ENCODE results near the gene RAB7A.

Gene RAB7A

DNA sequence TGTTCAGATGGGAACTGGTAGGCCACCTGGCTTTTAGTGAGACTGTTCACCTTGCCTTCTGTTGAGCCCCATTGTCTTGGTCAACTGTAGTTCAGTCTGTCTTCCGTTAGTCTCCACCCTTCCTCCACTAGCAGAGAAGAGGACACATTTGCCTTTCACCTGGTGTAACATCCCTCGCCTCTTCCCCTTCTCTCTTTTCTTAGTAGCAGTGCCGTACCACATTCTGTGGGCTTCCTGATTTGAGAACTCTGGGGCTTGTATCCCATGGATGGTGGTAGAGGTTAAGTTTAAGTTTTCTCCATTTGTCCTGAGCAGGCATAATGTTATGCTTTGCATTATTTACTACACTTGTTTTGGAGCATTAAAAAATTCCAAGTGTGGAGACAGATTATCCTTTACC lies 49.3 kb downstream of the RAB7A start:
- H3K4me3 ChIP-seq (ENCODE audit: low read depth, low read length) = no peak overlapping the region
- TF ChIP-seq, protein P1, sequence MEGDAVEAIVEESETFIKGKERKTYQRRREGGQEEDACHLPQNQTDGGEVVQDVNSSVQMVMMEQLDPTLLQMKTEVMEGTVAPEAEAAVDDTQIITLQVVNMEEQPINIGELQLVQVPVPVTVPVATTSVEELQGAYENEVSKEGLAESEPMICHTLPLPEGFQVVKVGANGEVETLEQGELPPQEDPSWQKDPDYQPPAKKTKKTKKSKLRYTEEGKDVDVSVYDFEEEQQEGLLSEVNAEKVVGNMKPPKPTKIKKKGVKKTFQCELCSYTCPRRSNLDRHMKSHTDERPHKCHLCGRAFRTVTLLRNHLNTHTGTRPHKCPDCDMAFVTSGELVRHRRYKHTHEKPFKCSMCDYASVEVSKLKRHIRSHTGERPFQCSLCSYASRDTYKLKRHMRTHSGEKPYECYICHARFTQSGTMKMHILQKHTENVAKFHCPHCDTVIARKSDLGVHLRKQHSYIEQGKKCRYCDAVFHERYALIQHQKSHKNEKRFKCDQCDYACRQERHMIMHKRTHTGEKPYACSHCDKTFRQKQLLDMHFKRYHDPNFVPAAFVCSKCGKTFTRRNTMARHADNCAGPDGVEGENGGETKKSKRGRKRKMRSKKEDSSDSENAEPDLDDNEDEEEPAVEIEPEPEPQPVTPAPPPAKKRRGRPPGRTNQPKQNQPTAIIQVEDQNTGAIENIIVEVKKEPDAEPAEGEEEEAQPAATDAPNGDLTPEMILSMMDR (IDR thresholded peaks at IDR 0.05; ENCODE audit: low read depth, low read length) = no peak

- TF ChIP-seq, protein P1 (IDR thresholded peaks at IDR 0.05; ENCODE audit: low read depth, low read length) = no peak
- no peak overlapping the region for H3K4me3 ChIP-seq (ENCODE audit: low read depth, low read length)
These were observed 50.0 kb downstream of the RAB7A start for GRCh38 chr3:128775906-128776542.

DNA sequence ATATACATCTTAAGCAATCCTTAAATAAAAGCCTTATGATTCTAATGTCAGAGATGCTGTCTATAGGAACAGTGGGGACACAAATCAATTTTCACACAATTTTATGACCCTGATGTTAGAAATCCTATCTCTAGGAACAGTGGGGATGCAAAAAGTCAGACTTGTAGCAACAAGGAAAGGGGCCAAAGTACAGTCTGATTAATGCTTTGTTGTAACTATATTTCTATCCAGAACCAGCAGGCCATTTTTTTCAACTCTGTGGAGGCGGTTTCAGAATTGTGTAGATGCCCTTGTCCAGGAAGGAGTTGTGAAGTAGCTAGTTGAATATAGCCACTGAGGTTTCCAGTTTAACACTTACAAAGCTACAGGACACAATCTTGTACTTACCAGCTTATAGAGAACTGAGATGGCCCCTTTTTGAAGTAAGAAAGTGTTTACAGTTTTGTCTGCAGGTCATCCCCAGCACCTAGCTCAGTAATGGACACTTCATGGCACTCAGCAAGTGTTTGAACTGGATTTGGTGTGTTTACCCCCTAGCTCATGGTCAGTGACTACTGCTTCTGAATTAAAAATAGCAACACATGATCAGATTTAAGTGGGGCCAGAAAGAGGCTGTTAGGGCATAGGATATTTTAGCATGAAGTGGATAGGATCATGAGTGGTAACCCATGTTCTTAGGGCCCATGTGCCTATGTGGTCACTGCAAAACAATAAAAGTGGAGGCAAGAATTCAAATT lies 54.3 kb downstream of the RAB7A start:
- TF ChIP-seq, protein P1 (IDR thresholded peaks at IDR 0.05; ENCODE audit: low read depth, low read length) = no peak
- no peak overlapping the region for H3K4me3 ChIP-seq (ENCODE audit: low read depth, low read length)

- H3K4me3 ChIP-seq (ENCODE audit: low read depth, low read length) = no peak overlapping the region
- TF ChIP-seq, protein P1 (IDR thresholded peaks at IDR 0.05; ENCODE audit: low read depth, low read length) = no peak
These were observed 55.2 kb downstream of the RAB7A start for GRCh38 chr3:128781164-128781563.

- TF ChIP-seq, protein P1 (IDR thresholded peaks at IDR 0.05; ENCODE audit: low read depth, low read length) = no peak
- H3K4me3 ChIP-seq (ENCODE audit: low read depth, low read length) = no peak overlapping the region
These were observed 56.5 kb downstream of the RAB7A start for GRCh38 chr3:128782282-128783146.

DNA sequence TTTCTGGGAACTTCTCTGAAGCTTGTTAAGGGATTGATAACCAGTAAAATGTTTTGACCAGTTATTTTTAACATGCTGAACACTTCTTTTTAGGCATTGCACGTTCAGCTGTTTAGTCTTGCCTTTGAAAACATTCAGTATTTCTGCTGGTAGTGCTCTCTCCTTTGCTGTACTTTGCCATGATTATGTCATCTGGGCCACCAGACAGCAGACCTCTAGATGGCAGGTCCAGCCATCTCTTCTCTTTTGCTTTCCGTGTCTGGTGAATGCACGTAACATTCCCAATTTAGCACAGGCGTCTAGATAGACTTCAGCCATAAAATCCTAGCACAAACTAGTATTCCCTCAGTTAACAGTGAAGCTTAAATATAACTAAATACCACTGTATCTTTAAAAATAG lies 57.8 kb downstream of the RAB7A start:
- TF ChIP-seq, protein P1 (IDR thresholded peaks at IDR 0.05; ENCODE audit: low read depth, low read length) = no peak
- no peak overlapping the region for H3K4me3 ChIP-seq (ENCODE audit: low read depth, low read length)
